NCI-H1092 (cell line): ENCODE measurements around the gene SPRY2.

Source experiments
- DNase-seq: peaks from one replicate; lab custom pipeline; 2025; lab: John Stamatoyannopoulos, UW

SPRY2 gene

DNA sequence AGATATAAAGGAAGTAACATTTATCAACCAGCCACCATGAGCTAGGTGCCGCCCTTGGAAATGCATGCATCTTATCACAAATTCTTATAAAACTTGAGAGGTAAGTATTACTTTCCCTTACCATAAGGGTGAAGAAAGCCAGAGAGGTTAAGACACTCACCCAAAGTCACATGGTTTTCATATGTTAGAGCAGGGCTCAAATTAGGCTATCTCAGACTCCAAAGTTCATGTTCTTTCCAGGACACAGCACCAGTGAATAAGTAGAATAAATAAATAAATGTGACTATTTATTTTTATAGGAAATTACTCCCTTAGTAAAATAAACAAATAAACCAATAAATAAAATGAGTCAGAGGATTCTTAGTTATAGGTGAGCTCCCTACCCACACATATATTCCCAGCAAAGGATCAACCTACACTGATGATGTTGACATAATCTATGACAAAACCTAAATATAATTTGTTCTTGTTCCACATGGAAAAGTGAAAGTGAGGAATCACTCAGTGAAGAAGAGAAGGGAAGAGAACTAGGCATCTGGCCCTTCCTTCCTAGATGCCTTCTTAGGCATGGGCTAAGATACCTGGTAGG lies 27.2 kb downstream of the SPRY2 start:
- no peak for DNase-seq

DNA sequence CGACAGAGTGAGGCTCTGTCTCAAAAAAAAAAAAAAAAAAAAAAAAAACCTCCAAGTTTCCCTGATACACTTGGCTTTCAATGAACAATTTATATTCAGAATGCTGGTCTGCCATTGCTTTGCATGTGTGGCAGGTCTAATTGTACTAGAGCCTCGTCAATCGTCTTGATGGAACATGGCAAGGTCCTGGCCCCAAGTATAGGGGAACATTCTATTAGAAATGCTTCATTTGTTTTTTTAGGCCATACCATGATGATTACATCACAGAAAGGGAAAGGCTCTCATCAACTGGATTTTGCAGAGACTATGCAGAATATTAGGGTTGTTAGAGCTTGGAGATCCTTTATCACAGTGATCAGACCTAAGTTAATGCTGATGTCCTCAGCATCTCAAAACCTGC lies 28.0 kb downstream of the SPRY2 start:
- DNase-seq = no peak

DNA sequence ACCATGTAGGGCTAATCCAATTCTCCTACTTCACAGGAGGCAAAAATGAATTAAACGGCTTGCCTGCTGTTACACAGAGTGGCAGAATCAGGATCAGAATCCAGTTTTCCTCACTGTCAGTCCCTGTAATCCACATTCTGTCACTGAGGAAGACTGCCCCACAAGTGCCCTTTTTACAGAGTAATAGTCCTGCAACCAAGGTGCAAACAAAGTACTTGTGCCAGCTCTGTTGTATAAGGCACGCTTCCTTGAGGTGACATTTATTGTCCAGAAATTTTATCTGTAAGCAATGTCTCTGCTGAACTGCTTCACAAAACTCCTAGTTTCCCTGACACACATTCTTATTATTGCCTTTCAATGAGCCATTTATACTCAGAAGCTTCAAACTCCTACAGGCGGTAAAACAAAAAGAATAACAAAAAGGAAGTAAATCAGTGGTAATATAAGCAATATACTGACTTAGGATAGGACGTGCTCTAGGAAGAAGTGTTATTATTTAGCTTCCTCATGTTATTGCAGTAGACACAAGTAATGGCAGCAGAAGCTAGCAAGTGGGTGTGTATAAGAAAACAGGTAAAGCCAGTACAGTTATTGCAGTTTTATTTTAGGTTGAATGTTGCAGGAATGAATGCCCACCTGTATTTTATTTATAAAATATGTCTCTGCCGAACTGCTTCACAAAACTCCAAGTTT lies 28.8 kb downstream of the SPRY2 start:
- no peak for DNase-seq

DNA sequence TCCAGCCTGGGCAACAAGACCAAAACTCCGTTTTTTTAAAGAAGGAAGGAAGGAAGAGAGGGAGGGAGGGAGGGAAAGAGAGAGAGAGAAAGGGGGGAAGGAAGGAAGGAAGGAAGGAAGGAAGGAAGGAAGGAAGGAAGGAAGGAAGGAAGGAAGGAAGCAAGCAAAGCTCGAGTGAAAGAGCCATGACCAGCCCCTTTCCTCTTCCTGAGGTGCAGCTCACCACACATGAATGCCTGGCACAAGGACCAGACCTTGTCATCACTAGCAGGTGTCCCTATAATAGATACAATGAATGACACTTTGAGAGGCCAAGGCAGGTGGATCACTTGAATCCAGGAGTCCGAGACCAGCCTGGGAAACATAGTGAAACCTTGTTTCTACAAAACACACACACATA lies 31.0 kb downstream of the SPRY2 start:
- DNase-seq = no peak

DNA sequence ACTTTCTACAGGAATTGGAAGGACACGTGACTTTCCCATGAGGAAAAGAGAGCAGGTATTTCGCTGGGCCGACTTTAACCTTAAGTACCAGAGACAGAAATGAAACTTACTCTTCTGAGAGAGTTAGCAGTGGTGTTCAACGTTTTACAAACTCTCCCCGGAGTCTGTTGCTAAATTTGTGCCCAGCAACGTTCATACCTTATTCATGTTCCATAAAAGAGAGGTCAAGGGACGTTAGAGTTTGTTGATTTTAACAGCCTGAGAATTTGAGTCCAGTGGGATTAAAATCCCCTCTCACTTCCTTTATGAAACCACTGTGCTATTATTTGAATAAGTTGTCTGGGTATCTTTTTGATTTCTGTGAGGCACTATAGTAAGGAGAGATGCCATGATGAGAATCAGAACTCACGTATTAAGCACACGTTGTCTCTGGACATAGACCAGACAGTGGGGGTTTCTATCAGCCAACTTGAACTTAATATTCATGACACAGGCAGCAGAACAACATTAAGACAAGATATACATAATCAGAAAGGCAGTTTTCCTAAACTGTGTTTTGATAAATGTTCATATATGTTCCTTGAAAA lies 33.4 kb downstream of the SPRY2 start:
- no peak for DNase-seq

DNA sequence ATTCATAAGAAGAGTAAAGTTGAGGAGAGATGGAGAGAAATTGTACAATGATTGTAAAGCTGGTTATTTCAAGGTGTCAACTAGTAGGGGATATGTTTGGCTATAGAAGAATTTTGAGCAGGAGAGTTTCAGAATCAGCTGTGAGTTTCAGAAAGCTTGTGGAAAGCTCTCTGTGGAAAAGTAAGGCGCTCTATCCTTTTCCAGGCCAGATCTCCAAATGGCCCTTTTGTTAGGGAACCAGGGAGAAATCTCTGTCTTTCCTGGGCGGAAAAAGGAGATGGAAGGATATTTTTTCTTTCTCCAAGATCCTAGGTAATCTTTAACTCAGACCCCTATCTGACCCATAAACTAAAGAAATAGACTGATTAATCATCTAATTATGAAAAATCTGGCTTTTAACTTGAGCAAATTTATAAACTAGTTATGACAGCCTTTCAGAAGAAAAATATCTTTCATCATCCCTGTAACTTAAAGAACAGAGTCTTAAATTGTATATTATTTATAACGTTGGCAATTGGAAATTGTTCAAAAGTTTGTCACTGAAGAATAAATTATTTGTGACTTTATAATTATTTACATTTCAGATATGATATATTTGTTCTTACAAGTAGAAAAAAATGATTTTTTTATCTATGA lies 34.5 kb downstream of the SPRY2 start:
- no peak for DNase-seq

DNA sequence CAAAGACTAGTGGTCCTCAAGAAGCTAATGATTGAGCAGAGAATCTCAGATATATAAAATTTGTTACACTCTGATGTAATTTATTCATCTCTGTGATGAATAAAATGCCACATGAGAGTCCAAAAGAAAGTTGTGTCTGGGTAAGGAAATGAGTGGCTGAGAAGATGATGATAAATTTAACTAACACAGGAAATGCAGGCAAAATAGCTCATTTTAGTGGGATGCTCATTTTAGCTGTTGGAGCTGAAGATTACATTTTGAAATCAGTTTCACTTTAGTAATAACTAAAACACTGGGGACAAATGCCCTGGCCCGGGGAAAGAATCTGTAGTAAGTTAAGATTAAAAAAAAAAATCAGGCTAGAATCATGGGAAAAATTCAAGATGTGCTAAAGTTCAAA lies 35.2 kb downstream of the SPRY2 start:
- no peak for DNase-seq

DNA sequence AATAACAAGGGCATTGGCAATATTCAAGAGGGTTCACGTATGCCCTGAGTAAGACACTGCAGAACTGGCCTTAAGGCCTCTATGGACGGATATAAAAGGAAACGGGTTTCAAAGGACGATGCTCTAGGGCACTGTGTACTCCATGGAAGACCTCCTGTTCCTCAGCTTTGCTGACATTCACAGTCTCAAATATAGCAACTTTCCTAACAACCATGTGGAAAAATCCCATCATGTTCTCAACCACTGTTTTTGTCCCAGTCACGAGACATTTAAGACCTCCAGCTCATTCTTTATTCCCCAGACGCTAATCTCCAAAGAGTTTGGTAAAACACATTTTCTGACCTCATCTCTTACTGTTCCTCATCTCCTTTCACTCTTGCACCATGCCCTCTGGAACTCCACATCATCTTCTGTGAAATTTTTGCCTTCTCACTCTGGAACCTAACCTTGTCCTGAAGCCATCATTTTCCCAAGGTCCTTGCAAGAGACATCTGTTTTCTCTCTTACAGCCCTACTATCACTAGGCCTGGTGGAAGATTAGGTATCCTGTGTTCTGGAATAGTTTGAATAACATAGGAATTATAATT lies 37.6 kb downstream of the SPRY2 start:
- DNase-seq = no peak

DNA sequence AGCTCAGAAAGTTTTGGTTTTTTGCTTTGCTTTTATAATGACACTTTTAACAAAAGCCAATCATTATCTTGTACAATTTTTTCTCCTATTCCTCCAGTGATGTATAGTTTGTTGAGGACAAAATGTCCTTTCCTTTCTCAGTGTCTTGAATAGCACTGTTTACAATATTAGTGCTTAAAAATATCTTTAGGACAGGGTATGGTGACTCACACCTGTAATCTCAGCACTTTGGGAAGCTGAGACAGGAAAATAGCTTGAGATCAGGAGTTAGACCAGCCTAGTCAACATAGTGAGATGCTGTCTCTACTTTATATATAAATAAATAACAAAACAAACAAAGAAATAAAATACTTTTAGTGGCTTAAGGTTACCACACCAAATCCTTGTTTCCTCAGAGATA lies 41.9 kb downstream of the SPRY2 start:
- no peak for DNase-seq

DNA sequence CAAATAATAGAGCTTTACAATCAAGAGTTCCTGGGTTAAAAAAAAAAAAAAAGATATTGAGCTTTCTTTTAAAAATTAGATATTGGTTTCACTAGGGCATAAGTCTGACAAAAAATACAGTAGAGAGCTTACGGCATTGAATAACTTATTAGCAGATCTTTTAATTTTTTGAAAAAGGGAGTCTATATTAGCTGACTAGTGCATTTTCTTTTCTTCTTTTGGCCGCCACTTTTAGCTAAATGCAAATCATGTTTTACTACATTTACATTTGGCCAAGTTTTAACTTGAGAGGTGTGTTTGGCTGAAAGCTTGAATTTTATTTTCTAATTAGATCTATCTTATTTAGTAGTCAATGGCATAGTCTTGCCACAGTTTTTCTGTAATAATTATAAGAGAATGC lies 43.4 kb downstream of the SPRY2 start:
- DNase-seq = no peak

DNA sequence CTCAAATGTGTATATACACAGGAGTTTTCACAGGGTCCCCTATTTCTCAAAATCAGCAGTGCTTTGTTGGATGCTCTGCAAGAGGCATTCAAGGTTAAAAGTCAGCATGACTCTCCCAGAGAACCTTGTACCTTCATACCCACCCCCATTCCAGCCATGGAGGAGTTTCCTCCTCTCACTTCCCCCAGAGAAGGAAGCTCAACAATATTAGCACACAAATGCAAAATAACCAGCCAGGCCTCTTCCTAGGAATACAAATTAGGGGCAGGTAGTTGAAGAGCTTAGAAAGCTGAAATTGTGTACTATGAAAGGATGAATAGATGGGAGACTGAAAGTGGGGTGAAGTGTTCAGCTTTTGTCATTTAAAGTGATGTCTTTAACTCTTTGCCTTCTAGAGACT lies 43.8 kb downstream of the SPRY2 start:
- DNase-seq = no peak

DNA sequence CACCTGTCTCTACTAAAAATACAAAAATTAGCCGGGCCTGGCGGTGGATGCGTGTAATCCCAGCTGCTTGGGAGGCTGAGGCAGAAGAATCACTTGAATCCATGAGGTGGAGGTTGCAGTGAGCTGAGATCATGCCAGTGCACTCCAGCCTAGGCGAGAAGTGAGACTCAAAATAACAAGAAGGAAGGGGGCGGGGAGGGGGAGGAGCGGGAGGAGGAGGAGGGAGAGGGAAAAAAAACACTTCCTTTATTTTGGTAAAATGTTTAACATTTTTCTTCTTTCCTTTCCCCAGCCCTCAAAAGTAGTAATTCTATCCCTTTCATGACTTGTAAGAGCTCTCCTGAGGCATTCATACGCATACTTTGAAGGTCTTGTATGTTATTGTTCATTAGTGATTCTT lies 44.3 kb downstream of the SPRY2 start:
- DNase-seq = no peak

DNA sequence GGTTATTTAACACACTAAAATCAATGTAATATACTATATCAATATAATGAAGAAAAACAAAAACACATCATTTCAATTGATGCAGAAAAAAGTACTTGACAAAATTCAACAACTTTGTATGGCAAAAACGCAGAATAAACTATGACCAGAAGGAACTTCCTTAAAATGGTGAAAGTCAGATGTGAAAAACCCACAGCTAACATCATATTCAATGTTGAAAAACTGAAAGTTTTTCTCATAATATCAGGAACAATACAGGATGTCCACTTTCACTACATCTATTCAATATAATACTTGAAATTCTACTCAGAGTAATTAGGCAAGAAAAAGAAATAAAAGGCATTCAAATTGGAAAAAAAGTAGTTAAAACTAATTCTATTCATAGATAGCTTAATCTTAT lies 50.3 kb downstream of the SPRY2 start:
- no peak for DNase-seq
